A673 (cell line): ENCODE data around the gene CRELD2. TPM values are rescaled to one million over a fixed set of nuclear protein-coding genes. Genes with fewer than 3 reads are reported as not detected.

Source experiments
- BruUV-seq: library from RNA; stranded (reverse); fragments of 400-500 nt; replicated peaks from 2 replicates; lab custom pipeline; 2021; lab: Mats Ljungman, UMichigan
- CTCF ChIA-PET: fragments of 300-600 bp; sonication (Branson Sonifier 250); formaldehyde crosslinking; loops from one replicate; lab custom pipeline; 2022; ENCODE audit warnings: antibody characterized with exemption; lab: Charles Lee
- POLR2A ChIA-PET: fragments of 300-600 bp; sonication (Branson Sonifier 250); formaldehyde crosslinking; loops from one replicate; lab custom pipeline; 2022; ENCODE audit warnings: antibody characterized with exemption; ENCODE audit not compliant: low non-redundant PET; lab: Charles Lee
- DNase-seq: peaks from one replicate; pipeline ENCODE4 v3.0.0-alpha.2; 2015; ENCODE audit warnings: low spot score
- H3K27ac ChIP-seq: fragments of 200-600 bp; sonication (generic); 2 replicates; pipeline ENCODE4 v1.5.1; 2016; ENCODE audit warnings: mixed run types, low read depth, mild to moderate bottlenecking, mixed read lengths, antibody characterized with exemption, low read length; ENCODE audit not compliant: poor library complexity, severe bottlenecking
- H3K27me3 ChIP-seq: fragments of 200-600 bp; sonication (generic); replicated peaks from 2 replicates; pipeline ENCODE4 v1.6.1; 2017; ENCODE audit warnings: mixed run types, low read depth, mild to moderate bottlenecking, mixed read lengths, antibody characterized with exemption, low read length; ENCODE audit not compliant: insufficient read depth, poor library complexity
- H3K36me3 ChIP-seq: fragments of 200-600 bp; sonication (generic); 2 replicates; pipeline ENCODE4 v1.6.1; 2016; ENCODE audit warnings: mixed run types, mild to moderate bottlenecking, mixed read lengths, antibody characterized with exemption, low read length; ENCODE audit not compliant: insufficient read depth, poor library complexity, severe bottlenecking
- H3K4me1 ChIP-seq: fragments of 200-600 bp; sonication (generic); 2 replicates; pipeline ENCODE4 v1.6.1; 2017; ENCODE audit warnings: mixed run types, mild to moderate bottlenecking, mixed read lengths, antibody characterized with exemption, low read length; ENCODE audit not compliant: insufficient read depth, poor library complexity, severe bottlenecking
- H3K4me3 ChIP-seq: fragments of 200-600 bp; sonication (generic); 2 replicates; pipeline ENCODE4 v1.5.1; 2016; ENCODE audit warnings: low read depth, mixed run types, mild to moderate bottlenecking, mixed read lengths, low read length; ENCODE audit not compliant: poor library complexity, severe bottlenecking
- H3K9me3 ChIP-seq: fragments of 200-600 bp; sonication (generic); 2 replicates; pipeline ENCODE4 v1.6.1; 2016; ENCODE audit warnings: mixed run types, low read depth, mild to moderate bottlenecking, mixed read lengths, antibody characterized with exemption, low read length; ENCODE audit not compliant: poor library complexity, severe bottlenecking
- EZH2 ChIP-seq: fragments of 200-600 bp; sonication (generic); IDR thresholded peaks from 2 replicates; pipeline ENCODE4 v1.6.1; 2017; ENCODE audit warnings: borderline replicate concordance, low read depth, mild to moderate bottlenecking, mixed read lengths, antibody characterized with exemption, low read length; ENCODE audit not compliant: poor library complexity, severe bottlenecking
- intact Hi-C: fragments of 100-400 bp; cut with micrococcal nuclease; formaldehyde crosslinking; loops from one replicate; pipeline ENCODE4 v1.10.0; 2022; ENCODE audit not compliant: unreplicated experiment
- total RNA-seq: library from RNA; stranded (reverse); gene quantifications from 2 replicates; pipeline ENCODE4 v1.2.3, GENCODE V29; 2021
- TF ChIP-seq, protein P1 (sequence below): fragments of 300-800, 200-600 bp; sonication (generic); conservative IDR thresholded peaks from 2 replicates; pipeline ENCODE4 v1.5.1; 2017; ENCODE audit warnings: low read depth, mild to moderate bottlenecking, antibody characterized with exemption, low read length, moderate library complexity, mixed read lengths

Gene CRELD2
- total RNA-seq, 1 experiment from 2014 or later = 54.7 TPM

GRCh38 chr22:49899530-49899929 lies 18.9 kb upstream of the CRELD2 start:
- ChIA-PET CTCF (no interaction called here), POLR2A (no interaction called here)
- no peak overlapping the region for H3K4me3 ChIP-seq
- no peaks in the 10 kb centered on the region for H3K9me3 ChIP-seq
- H3K4me1 ChIP-seq = no peaks in the 10 kb centered on the region
- intact Hi-C loops = no loop called here
- peaks cover 28% of the 10 kb centered on the region for H3K36me3 ChIP-seq
- no peaks in the 10 kb centered on the region for H3K27me3 ChIP-seq
- H3K27ac ChIP-seq = no peak overlapping the region
- DNase-seq = no peak
- no TSS peak for BruUV-seq
- no peak for TF ChIP-seq EZH2
- TF ChIP-seq, protein P1, sequence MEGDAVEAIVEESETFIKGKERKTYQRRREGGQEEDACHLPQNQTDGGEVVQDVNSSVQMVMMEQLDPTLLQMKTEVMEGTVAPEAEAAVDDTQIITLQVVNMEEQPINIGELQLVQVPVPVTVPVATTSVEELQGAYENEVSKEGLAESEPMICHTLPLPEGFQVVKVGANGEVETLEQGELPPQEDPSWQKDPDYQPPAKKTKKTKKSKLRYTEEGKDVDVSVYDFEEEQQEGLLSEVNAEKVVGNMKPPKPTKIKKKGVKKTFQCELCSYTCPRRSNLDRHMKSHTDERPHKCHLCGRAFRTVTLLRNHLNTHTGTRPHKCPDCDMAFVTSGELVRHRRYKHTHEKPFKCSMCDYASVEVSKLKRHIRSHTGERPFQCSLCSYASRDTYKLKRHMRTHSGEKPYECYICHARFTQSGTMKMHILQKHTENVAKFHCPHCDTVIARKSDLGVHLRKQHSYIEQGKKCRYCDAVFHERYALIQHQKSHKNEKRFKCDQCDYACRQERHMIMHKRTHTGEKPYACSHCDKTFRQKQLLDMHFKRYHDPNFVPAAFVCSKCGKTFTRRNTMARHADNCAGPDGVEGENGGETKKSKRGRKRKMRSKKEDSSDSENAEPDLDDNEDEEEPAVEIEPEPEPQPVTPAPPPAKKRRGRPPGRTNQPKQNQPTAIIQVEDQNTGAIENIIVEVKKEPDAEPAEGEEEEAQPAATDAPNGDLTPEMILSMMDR = no peak

- H3K27ac ChIP-seq = no peak overlapping the region
- CTCF ChIA-PET = no interaction called here
- no peaks in the 10 kb centered on the region for H3K9me3 ChIP-seq
- peaks cover 32% of the 10 kb centered on the region for H3K36me3 ChIP-seq
- POLR2A ChIA-PET = no interaction called here
- no peaks in the 10 kb centered on the region for H3K27me3 ChIP-seq
- no peak overlapping the region for H3K4me3 ChIP-seq
- no peak for DNase-seq
- intact Hi-C loops = no loop called here
- no TSS peak for BruUV-seq
- TF ChIP-seq, protein P1 = no peak
- TF ChIP-seq EZH2 = no peak
- H3K4me1 ChIP-seq = no peaks in the 10 kb centered on the region
Measured at GRCh38 chr22:49900441-49901230, 17.8 kb upstream of the CRELD2 start.

DNA sequence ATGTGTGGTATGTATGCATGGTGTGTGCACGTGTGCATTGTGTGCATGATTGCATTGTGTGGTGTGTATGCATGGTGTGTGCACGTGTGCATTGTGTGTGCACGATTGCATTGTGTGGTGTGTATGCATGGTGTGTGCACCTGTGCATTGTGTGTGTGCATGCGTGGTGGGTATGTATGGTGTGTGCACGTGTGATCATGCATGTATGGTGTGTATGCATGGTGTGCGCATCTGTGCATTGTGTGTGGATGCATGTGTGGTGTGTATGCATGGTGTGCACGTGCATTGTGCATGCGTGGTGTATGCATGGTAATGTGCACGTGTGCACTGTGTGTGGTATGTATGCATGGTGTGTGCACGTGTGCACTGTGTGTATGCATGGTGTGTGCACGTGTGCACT lies 17.0 kb upstream of the CRELD2 start:
- H3K9me3 ChIP-seq = no peaks in the 10 kb centered on the region
- ChIA-PET CTCF (no interaction called here), POLR2A (no interaction called here)
- no peaks in the 10 kb centered on the region for H3K27me3 ChIP-seq
- intact Hi-C loops = no loop called here
- H3K4me1 ChIP-seq = no peaks in the 10 kb centered on the region
- peaks cover 33% of the 10 kb centered on the region for H3K36me3 ChIP-seq
- no peak overlapping the region for H3K4me3 ChIP-seq
- H3K27ac ChIP-seq = no peak overlapping the region
- DNase-seq = no peak
- TF ChIP-seq, protein P1 = no peak
- no peak for TF ChIP-seq EZH2
- no TSS peak for BruUV-seq
